HG03520 (cell line): Measurements from ENCODE around the gene PDZD2.

Experiments used
- ATAC-seq: cut with Tn5 transposase; IDR thresholded peaks from one replicate; pipeline ENCODE4 v1.9.1; 2021; ENCODE audit warnings: mild to moderate bottlenecking, moderate library complexity; ENCODE audit not compliant: unreplicated experiment

PDZD2 gene

DNA sequence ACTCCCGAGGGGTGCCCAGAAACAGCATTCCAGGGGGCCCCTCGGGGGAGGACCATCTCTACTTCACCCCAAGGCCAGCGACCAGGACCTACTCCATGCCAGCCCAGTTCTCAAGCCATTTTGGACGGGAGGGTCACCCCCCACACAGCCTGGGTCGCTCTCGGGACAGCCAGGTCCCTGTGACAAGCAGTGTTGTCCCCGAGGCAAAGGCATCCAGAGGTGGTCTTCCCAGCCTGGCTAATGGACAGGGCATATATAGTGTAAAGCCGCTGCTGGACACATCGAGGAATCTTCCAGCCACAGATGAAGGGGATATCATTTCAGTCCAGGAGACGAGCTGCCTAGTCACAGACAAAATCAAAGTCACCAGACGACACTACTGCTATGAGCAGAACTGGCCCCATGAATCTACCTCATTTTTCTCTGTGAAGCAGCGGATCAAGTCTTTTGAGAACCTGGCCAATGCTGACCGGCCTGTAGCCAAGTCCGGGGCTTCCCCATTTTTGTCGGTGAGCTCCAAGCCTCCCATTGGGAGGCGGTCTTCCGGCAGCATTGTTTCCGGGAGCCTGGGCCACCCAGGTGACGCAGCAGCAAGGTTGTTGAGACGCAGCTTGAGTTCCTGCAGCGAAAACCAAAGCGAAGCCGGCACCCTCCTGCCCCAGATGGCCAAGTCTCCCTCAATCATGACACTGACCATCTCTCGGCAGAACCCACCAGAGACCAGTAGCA, 451.3 kb downstream of the PDZD2 start:
- ATAC-seq = no peak

- ATAC-seq = no peak
These were observed 451.8 kb downstream of the PDZD2 start for GRCh38 chr5:32090755-32091128.

DNA sequence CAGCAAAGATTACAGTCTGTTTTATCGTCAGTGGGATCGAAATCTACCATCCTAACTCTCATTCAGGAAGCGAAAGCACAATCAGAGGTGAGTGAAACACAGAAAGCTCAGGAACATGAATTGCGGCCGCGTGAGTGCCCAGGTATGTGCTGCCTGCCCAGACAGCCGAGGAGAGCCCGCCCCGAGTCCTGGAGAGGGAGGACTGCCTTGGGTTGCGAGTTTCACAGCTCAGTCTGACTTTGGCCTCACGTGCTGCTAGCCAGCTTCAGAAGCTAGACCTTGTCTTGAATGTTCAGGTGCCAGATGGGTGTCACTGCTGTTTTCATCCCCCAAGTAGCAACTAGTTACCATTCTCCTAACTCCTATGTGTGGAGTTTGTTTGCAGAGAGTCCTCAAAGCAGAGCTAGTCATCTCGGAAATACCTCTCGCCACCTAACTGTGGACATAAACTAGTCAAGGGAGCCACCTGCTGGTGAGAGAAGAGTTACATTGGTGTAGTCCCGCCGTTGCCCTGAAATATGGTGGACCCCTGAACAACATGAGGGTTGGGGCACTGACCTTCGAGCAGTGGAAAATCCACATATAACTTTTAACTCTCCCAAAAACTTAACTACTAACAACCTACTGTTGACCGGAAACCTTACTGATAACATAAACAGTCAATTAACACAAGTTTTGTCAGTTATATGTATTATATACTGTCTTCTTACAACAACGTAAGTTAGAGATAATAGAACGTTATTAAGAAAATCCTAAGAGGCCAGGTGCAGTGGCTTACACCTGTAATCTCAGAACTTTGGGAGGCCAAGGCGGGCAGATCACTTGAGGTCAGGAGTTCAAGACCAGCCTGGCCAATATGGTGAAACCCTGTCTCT, 454.2 kb downstream of the PDZD2 start:
- peak; percentile 95 for ATAC-seq

- no peak for ATAC-seq
These were observed 455.8 kb downstream of the PDZD2 start for GRCh38 chr5:32094691-32095090.

DNA sequence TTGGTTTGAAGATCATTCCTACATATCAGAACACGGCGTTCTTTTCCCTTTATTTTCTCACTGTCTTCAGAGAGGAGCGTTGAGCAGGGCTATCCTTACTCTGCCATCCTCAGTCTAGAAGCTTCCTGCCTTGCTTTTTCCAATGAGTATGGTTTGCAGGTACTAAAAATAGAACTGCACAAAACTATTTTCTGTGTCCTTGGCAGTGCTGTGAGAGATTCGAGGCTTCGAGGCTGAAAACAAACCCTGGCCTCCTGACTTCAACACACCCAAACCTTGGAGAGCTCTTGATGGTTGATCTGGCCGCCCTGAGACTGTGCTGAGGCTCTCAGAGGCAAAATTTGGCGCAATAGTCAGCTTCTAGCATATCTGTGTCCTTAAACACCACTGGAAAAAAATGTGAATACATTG, 456.3 kb downstream of the PDZD2 start:
- ATAC-seq = no peak

DNA sequence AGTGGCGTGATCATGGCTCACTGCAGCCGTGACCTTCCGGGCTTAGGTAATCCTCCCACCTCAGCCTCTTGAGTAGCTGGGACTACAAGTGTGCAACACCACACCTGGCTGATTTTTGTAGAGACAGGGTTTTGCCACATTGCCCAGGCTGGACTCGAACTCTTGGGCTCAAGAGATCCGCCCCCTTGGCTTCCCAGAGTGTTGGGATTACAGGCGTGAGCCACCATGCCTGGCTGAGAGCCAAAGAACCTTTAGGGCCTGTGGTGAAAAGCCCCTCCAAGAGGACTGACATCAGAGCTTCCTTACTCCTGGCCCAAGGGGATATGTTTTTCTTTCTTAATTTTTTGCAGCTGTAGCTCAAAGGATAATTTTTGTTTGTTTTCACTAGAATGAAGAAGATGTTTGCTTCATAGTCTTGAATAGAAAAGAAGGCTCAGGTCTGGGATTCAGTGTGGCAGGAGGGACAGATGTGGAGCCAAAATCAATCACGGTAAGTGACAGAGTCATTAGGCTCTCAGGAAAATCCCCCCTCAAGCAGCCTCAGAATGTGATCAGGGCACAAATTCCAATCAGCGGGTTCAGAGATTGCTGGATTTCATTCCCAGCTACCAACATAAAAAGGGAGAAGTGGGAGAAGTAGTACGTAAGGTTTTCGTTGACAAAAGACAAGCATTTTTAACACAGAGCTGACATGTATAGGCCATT, 458.1 kb downstream of the PDZD2 start:
- ATAC-seq = no peak

DNA sequence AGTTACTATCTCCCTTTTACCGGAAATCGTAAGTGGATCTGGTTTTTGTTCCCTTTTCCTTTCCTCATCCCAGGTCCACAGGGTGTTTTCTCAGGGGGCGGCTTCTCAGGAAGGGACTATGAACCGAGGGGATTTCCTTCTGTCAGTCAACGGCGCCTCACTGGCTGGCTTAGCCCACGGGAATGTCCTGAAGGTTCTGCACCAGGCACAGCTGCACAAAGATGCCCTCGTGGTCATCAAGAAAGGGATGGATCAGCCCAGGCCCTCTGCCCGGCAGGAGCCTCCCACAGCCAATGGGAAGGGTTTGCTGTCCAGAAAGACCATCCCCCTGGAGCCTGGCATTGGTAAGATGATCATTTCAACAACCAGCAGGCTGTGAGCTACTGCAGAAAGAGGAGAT, 459.4 kb downstream of the PDZD2 start:
- ATAC-seq = no peak

DNA sequence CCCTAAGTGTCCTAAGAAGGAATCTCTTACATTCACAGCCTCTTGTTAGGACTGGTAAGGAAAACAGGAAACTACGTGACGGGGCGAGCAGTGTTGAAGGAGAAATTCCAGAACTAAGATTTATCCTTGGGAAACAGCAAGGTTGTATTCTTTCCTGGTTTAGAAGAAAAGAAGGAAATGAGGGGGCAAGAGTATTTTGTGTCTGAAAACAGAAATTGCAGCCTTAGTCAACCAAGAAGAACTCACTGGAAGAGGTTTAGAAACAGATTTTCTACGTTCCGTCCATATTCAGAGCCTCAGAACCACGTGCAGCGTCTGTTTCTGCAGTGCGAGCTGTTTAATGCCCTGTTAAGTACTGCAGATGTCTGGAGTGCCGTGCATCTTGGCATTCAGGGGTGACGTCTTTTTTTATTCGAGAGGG, 460.0 kb downstream of the PDZD2 start:
- ATAC-seq = no peak

- no peak for ATAC-seq
These were observed 460.6 kb downstream of the PDZD2 start for GRCh38 chr5:32099486-32100035.

- no peak for ATAC-seq
These were observed 461.3 kb downstream of the PDZD2 start for GRCh38 chr5:32100230-32100629.

GRCh38 chr5:32100691-32101302, 461.9 kb downstream of the PDZD2 start:
- ATAC-seq = no peak

DNA sequence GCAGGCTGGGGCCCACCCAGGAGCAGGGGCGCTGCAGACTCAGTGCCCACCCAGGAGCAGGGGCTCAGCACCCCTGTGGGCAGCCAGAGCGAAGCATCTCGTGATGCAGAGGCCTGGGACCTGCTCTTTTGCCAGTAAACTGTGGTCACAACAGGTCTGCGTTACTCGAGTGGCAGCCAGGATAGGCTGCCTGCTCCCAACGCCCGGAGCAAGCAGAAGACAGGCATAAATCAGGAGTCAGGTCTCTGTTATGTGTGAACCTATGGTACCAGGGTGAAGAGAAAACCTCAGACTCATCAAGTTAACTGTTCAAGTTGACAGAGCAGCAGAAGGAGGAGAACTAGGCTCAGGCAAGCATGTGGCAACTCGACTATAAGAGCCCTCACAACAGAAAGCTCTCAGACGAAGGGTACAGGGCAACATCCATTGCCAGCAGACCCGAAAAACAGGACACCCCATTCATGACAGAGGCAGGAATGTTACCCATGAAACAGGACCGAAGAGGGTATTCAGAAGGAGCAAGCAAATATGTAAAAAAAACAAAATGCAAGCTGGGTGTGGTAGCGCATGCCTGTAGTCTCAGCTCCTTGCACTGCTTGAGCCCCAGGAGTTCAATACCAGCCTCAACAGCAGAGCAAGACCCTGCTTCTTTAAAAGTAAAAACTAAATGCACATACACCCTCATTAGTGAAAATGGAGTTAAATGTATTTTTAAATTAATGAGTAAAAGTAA, 463.5 kb downstream of the PDZD2 start:
- ATAC-seq = no peak

- no peak for ATAC-seq
These were observed 464.6 kb downstream of the PDZD2 start for GRCh38 chr5:32103521-32103920.

DNA sequence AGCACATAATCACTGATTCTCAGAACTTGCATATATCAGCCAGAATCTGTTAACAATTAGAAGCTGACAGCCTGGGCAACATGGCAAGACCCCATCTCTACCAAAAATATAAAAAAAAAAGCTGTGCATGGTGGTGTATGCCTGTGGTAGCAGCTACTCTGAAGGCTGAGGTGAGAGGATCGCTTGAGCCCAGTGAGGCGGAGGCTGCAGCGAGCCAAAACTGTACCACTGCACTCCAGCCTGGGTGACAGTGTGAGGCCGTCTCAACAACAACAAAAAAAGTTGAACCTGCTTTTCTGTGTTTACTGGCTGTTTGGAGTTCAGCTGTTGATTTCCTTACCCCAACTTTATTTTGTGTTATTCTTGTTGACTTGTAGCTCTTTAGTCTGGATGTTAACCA, 468.4 kb downstream of the PDZD2 start:
- ATAC-seq = no peak

DNA sequence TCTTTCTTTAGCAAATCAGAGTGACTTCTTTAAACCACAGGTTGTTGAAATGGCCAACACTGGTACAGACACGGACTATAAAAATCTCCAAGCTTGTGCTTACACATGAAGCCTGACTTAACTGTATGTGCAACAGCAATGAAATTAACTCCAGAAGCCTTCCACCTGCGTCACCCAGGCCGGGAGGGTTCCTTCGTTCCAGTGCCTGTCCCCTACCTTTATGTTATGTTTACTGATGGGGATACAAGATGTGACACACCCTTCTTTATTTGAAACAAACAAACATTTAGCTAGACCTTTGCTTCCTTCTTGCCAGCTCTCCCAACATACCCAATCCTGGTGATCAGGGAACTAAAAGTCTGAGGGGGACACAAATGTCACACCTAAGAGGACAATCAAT, 469.2 kb downstream of the PDZD2 start:
- ATAC-seq = no peak

DNA sequence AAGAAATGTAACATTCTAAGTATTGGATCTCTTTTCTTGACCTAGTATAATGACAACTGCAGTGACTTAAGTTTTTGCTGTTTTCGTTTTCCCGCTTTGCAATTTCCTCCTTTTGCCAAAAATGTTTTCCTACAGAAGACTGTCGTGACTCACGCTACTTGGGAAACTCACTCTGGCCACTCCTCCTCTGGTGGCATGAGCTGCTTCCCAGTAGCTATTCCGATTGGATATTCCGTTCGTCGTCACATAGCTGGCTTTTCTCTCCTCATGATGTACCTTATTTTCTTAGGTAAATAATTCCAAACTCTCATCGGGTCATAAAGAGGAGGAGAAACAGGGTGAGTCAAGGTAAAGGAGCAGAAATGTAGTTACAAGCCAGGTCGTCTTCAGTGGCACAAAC, 470.3 kb downstream of the PDZD2 start:
- ATAC-seq = no peak

DNA sequence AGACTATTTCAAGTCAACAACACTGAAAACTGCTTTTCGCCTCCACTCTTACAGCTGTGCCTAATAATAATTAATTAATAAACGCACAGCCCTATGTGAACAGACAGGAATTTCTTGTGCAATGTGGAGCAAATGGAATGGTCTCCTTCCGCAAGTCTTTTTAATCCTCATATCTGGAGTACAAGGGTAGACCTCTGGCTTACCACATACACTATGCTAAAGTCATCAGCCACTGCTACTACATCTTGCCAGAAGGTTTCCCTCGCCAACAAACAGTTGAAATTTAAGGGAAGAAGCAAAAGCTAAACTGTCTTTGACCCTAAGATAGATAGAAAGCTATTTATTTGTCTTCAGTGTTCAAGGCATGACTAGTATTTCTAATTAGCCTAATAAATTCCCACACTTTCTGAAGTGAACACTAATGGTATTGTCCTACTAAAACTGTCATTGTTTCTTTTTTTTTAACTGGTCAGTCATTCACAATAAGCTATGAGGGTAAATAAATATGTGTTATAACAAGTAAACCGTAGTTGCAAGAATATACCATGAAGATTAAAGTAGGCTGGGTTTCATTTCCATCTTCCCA, 471.3 kb downstream of the PDZD2 start:
- no peak for ATAC-seq

GRCh38 chr5:32115985-32116384, 477.1 kb downstream of the PDZD2 start:
- ATAC-seq = no peak

- no peak for ATAC-seq
These were observed 477.8 kb downstream of the PDZD2 start for GRCh38 chr5:32116574-32117313.
